HepG2 (cell line): Measurements from ENCODE around the gene VAC14. TPM values are rescaled to one million over a fixed set of nuclear protein-coding genes. Genes with fewer than 3 reads are reported as not detected.

Experiments
- FOXK1 ChIP-seq: sonication (generic); formaldehyde crosslinking; IDR thresholded peaks from 2 replicates; pipeline ENCODE4 v1.4.0; 2020; ENCODE audit warnings: low read depth, missing genetic modification reagents, borderline replicate concordance
- KDM6A ChIP-seq: IDR thresholded peaks from 2 replicates; pipeline ENCODE4 v1.6.1; 2016; ENCODE audit warnings: low read depth
- KLF13 ChIP-seq: sonication (generic); formaldehyde crosslinking; IDR thresholded peaks from 2 replicates; pipeline ENCODE4 v1.4.0; 2020; ENCODE audit warnings: mild to moderate bottlenecking, missing genetic modification reagents
- ONECUT2 ChIP-seq: sonication (generic); formaldehyde crosslinking; IDR thresholded peaks from 2 replicates; pipeline ENCODE4 v1.4.0; 2020; ENCODE audit warnings: missing genetic modification reagents
- RORA ChIP-seq: sonication (generic); formaldehyde crosslinking; IDR thresholded peaks from 2 replicates; pipeline ENCODE4 v1.5.0; 2020; ENCODE audit warnings: mild to moderate bottlenecking, missing genetic modification reagents, moderate library complexity
- RXRB ChIP-seq: IDR thresholded peaks from 2 replicates; pipeline ENCODE4 v1.6.1; 2016; ENCODE audit warnings: borderline replicate concordance, missing genetic modification reagents, missing compliant biosample characterization
- SRY ChIP-seq: sonication (generic); formaldehyde crosslinking; IDR thresholded peaks from 2 replicates; pipeline ENCODE4 v1.8.0; 2022; ENCODE audit warnings: mild to moderate bottlenecking, missing genetic modification reagents
- TEF ChIP-seq: sonication (generic); formaldehyde crosslinking; IDR thresholded peaks from 2 replicates; pipeline ENCODE4 v1.5.0; 2020; ENCODE audit warnings: missing genetic modification reagents
- TP53 ChIP-seq: sonication (generic); formaldehyde crosslinking; conservative IDR thresholded peaks from 2 replicates; pipeline ENCODE4 v1.4.0; 2020; ENCODE audit warnings: missing genetic modification reagents
- ZMYM3 ChIP-seq: sonication (generic); formaldehyde crosslinking; IDR thresholded peaks from 2 replicates; pipeline ENCODE4 v1.5.1; 2020; ENCODE audit warnings: mild to moderate bottlenecking, missing genetic modification reagents
- ZNF446 ChIP-seq: sonication (generic); formaldehyde crosslinking; IDR thresholded peaks from 2 replicates; pipeline ENCODE4 v1.5.0; 2020; ENCODE audit warnings: mild to moderate bottlenecking, missing genetic modification reagents
- ZNF512B ChIP-seq: sonication (generic); formaldehyde crosslinking; IDR thresholded peaks from 2 replicates; pipeline ENCODE4 v1.5.1; 2020; ENCODE audit warnings: missing genetic modification reagents, mild to moderate bottlenecking, borderline replicate concordance
- ZNF75D ChIP-seq: sonication (generic); formaldehyde crosslinking; IDR thresholded peaks from 2 replicates; pipeline ENCODE4 v1.8.1; 2023; ENCODE audit warnings: missing genetic modification reagents, mild to moderate bottlenecking, borderline replicate concordance
- ZNF891 ChIP-seq: sonication (generic); formaldehyde crosslinking; IDR thresholded peaks from 2 replicates; pipeline ENCODE4 v1.5.0; 2020; ENCODE audit warnings: mild to moderate bottlenecking, missing genetic modification reagents
- polyA plus RNA-seq, 8 experiments: library from polyadenylated mRNA; depleted of rRNA in 3 of 8; stranded (reverse) in 7 of 8; unstranded in 1 of 8; fragments of >200 nt; fragmentation: Illumina TruSeq in 4 of 8; extraction: Trizol in 4 of 8; gene quantifications; 2 replicates each; pipeline versions ENCODE4 v1.2.1 to v1.2.3, GENCODE V29; 2011 to 2016; ENCODE audit warnings: low read depth in 4 of 8, missing spikeins in 1 of 8, mixed read lengths in 1 of 8; ENCODE audit not compliant: insufficient read depth in 1 of 8
- total RNA-seq, 5 experiments: library from RNA; depleted of rRNA; stranded (reverse); fragments of >200 nt; fragmentation: Illumina TruSeq; extraction: Trizol; gene quantifications; 2 replicates each; pipeline ENCODE4 v1.2.3, GENCODE V29; 2016; ENCODE audit warnings: low read depth in 1 of 5
- TF ChIP-seq, protein P1 (sequence below): sonication (generic); formaldehyde crosslinking; IDR thresholded peaks from 2 replicates; pipeline ENCODE4 v1.8.1; 2022; ENCODE audit warnings: mild to moderate bottlenecking, missing genetic modification reagents
- TF ChIP-seq, protein P2 (sequence below): sonication (generic); formaldehyde crosslinking; IDR thresholded peaks from 2 replicates; pipeline ENCODE4 v1.4.0; 2020; ENCODE audit warnings: missing genetic modification reagents
- TF ChIP-seq, protein P3 (sequence below): IDR thresholded peaks from 2 replicates; pipeline ENCODE4 v1.6.1; 2012; ENCODE audit warnings: low read length, improper control_type of control experiment
- TF ChIP-seq, protein P4 (sequence below): sonication (generic); formaldehyde crosslinking; IDR thresholded peaks from 2 replicates; pipeline ENCODE4 v1.9.0; 2021; ENCODE audit warnings: missing genetic modification reagents, mild to moderate bottlenecking, borderline replicate concordance

The VAC14 gene
- total and polyA plus RNA-seq, 2 of the 13 experiments (the other 11 are each of a cell fraction or from before 2014, with no cell fraction given) = 23.5 to 24.6 TPM

GRCh38 chr16:70685938-70686375 is 115.0 kb downstream of the VAC14 start, which contains the start of gene MTSS2 (continued):
- TF ChIP-seq, protein P1, sequence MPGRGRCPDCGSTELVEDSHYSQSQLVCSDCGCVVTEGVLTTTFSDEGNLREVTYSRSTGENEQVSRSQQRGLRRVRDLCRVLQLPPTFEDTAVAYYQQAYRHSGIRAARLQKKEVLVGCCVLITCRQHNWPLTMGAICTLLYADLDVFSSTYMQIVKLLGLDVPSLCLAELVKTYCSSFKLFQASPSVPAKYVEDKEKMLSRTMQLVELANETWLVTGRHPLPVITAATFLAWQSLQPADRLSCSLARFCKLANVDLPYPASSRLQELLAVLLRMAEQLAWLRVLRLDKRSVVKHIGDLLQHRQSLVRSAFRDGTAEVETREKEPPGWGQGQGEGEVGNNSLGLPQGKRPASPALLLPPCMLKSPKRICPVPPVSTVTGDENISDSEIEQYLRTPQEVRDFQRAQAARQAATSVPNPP = no peak
- TF ChIP-seq RORA (CRISPR knock-in tag) (no peak), ZNF512B (CRISPR knock-in tag) (no peak), FOXK1 (CRISPR knock-in tag) (no peak), RXRB (no peak), KLF13 (CRISPR knock-in tag) (no peak), ZMYM3 (CRISPR knock-in tag) (no peak), ZNF75D (no peak), ONECUT2 (CRISPR knock-in tag) (no peak), ZNF446 (no peak; the same call in 1 of the 2 replicates), ZNF891 (CRISPR knock-in tag) (no peak), KDM6A (CRISPR knock-in tag) (no peak), TEF (CRISPR knock-in tag) (no peak), SRY (no peak; the same call in 1 of the 2 replicates), TP53 (CRISPR knock-in tag) (no peak)
- TF ChIP-seq, protein P2, sequence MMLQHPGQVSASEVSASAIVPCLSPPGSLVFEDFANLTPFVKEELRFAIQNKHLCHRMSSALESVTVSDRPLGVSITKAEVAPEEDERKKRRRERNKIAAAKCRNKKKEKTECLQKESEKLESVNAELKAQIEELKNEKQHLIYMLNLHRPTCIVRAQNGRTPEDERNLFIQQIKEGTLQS (CRISPR knock-in tag) = no peak
- TF ChIP-seq, protein P3, sequence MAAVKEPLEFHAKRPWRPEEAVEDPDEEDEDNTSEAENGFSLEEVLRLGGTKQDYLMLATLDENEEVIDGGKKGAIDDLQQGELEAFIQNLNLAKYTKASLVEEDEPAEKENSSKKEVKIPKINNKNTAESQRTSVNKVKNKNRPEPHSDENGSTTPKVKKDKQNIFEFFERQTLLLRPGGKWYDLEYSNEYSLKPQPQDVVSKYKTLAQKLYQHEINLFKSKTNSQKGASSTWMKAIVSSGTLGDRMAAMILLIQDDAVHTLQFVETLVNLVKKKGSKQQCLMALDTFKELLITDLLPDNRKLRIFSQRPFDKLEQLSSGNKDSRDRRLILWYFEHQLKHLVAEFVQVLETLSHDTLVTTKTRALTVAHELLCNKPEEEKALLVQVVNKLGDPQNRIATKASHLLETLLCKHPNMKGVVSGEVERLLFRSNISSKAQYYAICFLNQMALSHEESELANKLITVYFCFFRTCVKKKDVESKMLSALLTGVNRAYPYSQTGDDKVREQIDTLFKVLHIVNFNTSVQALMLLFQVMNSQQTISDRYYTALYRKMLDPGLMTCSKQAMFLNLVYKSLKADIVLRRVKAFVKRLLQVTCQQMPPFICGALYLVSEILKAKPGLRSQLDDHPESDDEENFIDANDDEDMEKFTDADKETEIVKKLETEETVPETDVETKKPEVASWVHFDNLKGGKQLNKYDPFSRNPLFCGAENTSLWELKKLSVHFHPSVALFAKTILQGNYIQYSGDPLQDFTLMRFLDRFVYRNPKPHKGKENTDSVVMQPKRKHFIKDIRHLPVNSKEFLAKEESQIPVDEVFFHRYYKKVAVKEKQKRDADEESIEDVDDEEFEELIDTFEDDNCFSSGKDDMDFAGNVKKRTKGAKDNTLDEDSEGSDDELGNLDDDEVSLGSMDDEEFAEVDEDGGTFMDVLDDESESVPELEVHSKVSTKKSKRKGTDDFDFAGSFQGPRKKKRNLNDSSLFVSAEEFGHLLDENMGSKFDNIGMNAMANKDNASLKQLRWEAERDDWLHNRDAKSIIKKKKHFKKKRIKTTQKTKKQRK = no peak
- TF ChIP-seq, protein P4, sequence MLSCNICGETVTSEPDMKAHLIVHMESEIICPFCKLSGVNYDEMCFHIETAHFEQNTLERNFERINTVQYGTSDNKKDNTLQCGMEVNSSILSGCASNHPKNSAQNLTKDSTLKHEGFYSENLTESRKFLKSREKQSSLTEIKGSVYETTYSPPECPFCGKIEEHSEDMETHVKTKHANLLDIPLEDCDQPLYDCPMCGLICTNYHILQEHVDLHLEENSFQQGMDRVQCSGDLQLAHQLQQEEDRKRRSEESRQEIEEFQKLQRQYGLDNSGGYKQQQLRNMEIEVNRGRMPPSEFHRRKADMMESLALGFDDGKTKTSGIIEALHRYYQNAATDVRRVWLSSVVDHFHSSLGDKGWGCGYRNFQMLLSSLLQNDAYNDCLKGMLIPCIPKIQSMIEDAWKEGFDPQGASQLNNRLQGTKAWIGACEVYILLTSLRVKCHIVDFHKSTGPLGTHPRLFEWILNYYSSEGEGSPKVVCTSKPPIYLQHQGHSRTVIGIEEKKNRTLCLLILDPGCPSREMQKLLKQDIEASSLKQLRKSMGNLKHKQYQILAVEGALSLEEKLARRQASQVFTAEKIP = no peak
